GM12872 (cell line): ENCODE results near the gene TET3.

Experiments used
- CTCF ChIP-seq: IDR thresholded peaks from 3 replicates; pipeline ENCODE4 v1.5.1; 2011; ENCODE audit warnings: low read depth, mild to moderate bottlenecking, low read length, moderate library complexity; ENCODE audit not compliant: insufficient read depth

Gene TET3

GRCh38 chr2:74009577-74009976, 24.9 kb downstream of the TET3 start:
- no peak for TF ChIP-seq CTCF

- no peak for TF ChIP-seq CTCF
These were observed 25.4 kb downstream of the TET3 start for GRCh38 chr2:74010087-74010541.

- no peak for TF ChIP-seq CTCF
These were observed 26.5 kb downstream of the TET3 start for GRCh38 chr2:74011246-74011645.

- TF ChIP-seq CTCF, result no peak
These were observed 30.1 kb downstream of the TET3 start for GRCh38 chr2:74014813-74015212.

GRCh38 chr2:74017223-74017622, 32.5 kb downstream of the TET3 start:
- no peak for TF ChIP-seq CTCF

GRCh38 chr2:74019516-74019915, 34.8 kb downstream of the TET3 start:
- TF ChIP-seq CTCF, result no peak

GRCh38 chr2:74020702-74021406, 36.1 kb downstream of the TET3 start:
- TF ChIP-seq CTCF, result no peak
